H54 (cell line): ENCODE results near the gene VPREB3.

Experiments used
- DNase-seq: peaks from one replicate; pipeline ENCODE4 v3.0.0; 2011; ENCODE audit warnings: low spot score, mixed read lengths; ENCODE audit not compliant: insufficient read length
- FAIRE-seq: peaks from 3 replicates; lab custom pipeline; 2011; peaks lifted over from hg19 to GRCh38; lab: Jason Lieb, UNC
- POLR2A ChIP-seq: IDR thresholded peaks from 2 replicates; pipeline ENCODE4 v1.6.1; 2011; ENCODE audit warnings: low read depth, mild to moderate bottlenecking, low read length

Gene VPREB3

GRCh38 chr22:23787910-23788309, 33.7 kb upstream of the VPREB3 start:
- DNase-seq (no peak), FAIRE-seq (no peak)
- TF ChIP-seq POLR2A = no peak

- no peak for TF ChIP-seq POLR2A
- DNase-seq (no peak), FAIRE-seq (no peak)
These were observed 33.3 kb upstream of the VPREB3 start for GRCh38 chr22:23787600-23787896.

- TF ChIP-seq POLR2A = peak; percentile 60
- DNase-seq (peak; percentile 75), FAIRE-seq (no peak)
These were observed 32.8 kb upstream of the VPREB3 start, which contains the start of gene SMARCB1 for GRCh38 chr22:23786752-23787599. SMARCB1 (plus strand) TSS chr22:23786966; CDS start chr22:23787170, 204 bp downstream.

GRCh38 chr22:23786261-23786710, 32.1 kb upstream of the VPREB3 start:
- TF ChIP-seq POLR2A = no peak
- no peak for FAIRE-seq
- no peak for DNase-seq

- DNase-seq (no peak), FAIRE-seq (no peak)
- no peak for TF ChIP-seq POLR2A
These were observed 30.0 kb upstream of the VPREB3 start for GRCh38 chr22:23784215-23784732.

- FAIRE-seq (no peak), DNase-seq (no peak)
- TF ChIP-seq POLR2A = no peak
These were observed 29.3 kb upstream of the VPREB3 start for GRCh38 chr22:23783265-23784150.

- no peak for TF ChIP-seq POLR2A
- no peak for FAIRE-seq
- no peak for DNase-seq
These were observed 28.5 kb upstream of the VPREB3 start for GRCh38 chr22:23782703-23783102.

- DNase-seq (no peak), FAIRE-seq (no peak)
- TF ChIP-seq POLR2A = no peak
These were observed 28.0 kb upstream of the VPREB3 start for GRCh38 chr22:23782252-23782651.

GRCh38 chr22:23781511-23782183, 27.4 kb upstream of the VPREB3 start:
- DNase-seq (peak; percentile 83), FAIRE-seq (no peak)
- no peak for TF ChIP-seq POLR2A

- TF ChIP-seq POLR2A = no peak
- FAIRE-seq (no peak), DNase-seq (no peak)
These were observed 26.8 kb upstream of the VPREB3 start for GRCh38 chr22:23781065-23781464.

GRCh38 chr22:23780146-23780748, 26.0 kb upstream of the VPREB3 start:
- TF ChIP-seq POLR2A = no peak
- no peak for DNase-seq

GRCh38 chr22:23779731-23780130, 25.5 kb upstream of the VPREB3 start:
- no peak for FAIRE-seq
- no peak for TF ChIP-seq POLR2A
- DNase-seq = no peak

More at GRCh38 chr22:23780146-23780748, 26.0 kb upstream of the VPREB3 start:
- no peak for FAIRE-seq

- FAIRE-seq (no peak), DNase-seq (no peak)
- no peak for TF ChIP-seq POLR2A
These were observed 24.9 kb upstream of the VPREB3 start for GRCh38 chr22:23779083-23779482.
